PFSK-1 (cell line): ENCODE measurements around the gene USP34.

Source experiments
- POLR2AphosphoS5 ChIP-seq: IDR thresholded peaks from 2 replicates; pipeline ENCODE4 v1.6.1; 2012; ENCODE audit warnings: low read depth, mild to moderate bottlenecking, control low read depth, low read length, moderate library complexity
- SIN3A ChIP-seq: IDR thresholded peaks from 2 replicates; pipeline ENCODE4 v1.6.1; 2012; ENCODE audit warnings: mild to moderate bottlenecking, low read length, moderate library complexity, borderline replicate concordance; ENCODE audit not compliant: insufficient read depth

DNA sequence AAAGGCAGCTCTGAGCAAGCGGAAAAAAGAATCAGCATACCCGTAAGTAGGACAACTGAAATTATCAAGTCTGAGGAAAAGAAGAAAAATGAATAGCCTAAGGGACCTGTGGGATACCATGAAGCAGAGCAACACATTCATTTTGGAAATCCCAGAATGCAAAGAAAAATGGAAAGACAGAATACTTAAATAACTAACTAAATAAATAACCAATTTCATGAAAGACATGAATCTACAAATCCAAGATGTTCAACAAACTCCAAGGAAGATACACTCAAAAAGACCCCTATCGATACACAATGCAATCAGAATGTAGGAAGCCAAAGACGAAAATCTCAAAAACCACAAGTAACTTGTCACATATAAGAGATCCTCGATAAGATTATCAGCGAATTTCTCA, 117.0 kb downstream of the USP34 start:
- TF ChIP-seq POLR2AphosphoS5 (no peak), SIN3A (no peak)
